Measurements from ENCODE around the gene CERKL.
"Not testable (repeated sequence)": the region's sequence is repeated elsewhere in the genome, so short reads cannot be mapped to it uniquely, and the experiment has no call there.

CERKL gene, protein sequence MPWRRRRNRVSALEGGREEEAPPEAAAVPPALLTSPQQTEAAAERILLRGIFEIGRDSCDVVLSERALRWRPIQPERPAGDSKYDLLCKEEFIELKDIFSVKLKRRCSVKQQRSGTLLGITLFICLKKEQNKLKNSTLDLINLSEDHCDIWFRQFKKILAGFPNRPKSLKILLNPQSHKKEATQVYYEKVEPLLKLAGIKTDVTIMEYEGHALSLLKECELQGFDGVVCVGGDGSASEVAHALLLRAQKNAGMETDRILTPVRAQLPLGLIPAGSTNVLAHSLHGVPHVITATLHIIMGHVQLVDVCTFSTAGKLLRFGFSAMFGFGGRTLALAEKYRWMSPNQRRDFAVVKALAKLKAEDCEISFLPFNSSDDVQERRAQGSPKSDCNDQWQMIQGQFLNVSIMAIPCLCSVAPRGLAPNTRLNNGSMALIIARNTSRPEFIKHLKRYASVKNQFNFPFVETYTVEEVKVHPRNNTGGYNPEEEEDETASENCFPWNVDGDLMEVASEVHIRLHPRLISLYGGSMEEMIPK

DNA sequence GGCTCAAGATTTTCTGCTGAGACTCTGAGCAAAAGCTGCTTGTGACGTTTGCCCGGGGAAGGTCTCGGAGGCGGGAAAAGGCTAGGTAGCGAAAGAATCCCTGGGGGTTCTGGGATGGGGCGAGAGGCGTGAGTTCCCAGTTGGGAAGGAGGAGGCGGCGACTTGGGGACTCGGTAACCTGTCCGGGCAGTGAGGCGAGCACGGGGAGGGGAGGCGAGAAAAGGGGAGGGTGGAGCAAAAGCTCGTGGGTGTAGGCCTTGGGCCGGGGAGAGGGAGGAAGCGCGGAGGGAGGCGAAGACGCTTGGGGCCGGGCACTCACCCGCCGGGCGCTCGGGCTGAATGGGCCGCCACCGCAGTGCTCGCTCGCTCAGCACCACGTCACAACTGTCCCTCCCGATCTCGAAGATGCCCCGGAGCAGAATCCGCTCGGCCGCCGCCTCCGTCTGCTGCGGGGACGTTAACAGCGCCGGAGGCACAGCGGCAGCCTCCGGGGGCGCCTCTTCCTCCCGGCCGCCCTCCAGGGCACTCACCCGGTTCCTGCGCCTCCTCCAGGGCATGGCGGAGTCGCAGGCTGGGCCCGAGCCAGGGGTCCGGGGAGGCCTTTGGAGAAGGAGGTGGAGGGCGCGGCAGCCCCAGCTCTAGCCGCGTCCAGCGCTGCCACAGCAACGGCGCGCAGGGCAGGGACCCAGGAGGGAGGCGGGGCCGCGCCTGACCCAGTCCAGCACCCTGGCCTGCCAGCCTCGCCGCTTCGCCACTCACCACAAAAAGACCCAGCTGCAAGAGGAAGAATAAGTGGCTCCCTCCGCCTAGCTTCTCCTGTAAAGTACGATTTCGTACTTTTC is at the start of gene CERKL:
CERKL (minus strand) TSS at position 656 of the 842 bp plus-strand sequence; CDS start at position 557, 99 bp downstream.
- DNase-seq, result peak; percentile 10

DNA sequence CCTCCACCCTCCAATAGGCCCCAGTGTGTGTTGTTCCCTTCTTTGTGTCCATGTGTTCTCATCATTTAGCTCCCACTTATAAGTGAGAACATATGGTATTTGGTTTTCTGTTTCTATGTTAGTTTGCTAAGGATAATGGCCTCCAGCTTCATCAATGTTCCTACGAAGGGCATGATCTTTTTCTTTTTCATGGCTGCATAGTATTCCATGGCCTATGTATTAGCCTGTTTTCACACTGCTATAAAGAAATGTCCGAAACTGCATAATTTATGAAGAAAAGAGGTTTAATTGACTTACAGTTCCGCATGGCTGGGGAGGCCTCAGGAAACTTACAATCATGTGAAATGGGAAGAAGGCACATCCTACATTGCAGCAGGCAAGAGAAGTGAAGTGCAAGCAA is 45.6 kb upstream of the CERKL start:
- not testable (repeated sequence) for DNase-seq

DNA sequence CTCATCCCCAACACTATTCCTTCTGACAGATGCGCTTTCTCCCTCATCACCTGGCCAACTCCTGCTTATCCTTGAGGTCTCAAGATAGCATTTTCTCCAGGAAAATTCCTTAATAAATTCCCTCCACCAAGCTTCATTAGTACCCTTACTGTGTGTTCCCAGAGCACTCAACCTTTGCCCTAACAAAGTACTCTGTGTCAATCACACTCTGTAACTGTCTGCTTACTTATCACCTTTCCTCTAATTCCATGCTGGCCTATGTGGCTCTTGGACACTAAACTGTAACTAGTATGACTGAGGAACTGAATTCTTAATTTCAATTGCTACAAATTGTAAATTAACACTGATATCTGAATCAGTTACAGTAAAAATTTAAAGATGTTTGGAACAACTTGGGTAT is 41.3 kb upstream of the CERKL start:
- DNase-seq, result no peak

DNA sequence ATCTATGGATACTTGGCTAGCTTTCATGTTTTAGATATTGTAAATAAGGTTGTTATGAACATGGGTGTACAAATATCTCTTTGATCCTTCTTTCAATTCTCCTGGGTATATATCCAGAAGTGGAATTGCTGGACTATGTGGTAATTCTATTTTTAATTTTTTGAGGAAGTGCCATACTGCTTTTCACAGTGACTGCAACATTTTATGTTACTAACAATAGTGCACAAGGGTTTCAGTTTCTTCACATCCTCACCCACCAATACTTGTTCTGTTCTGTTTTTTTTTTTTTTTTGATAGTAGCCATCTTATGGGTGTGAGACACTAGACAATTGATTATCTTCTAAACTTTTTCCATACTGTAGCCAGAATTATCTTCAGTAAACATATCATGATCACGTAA is 40.7 kb upstream of the CERKL start:
- DNase-seq, result no peak

DNA sequence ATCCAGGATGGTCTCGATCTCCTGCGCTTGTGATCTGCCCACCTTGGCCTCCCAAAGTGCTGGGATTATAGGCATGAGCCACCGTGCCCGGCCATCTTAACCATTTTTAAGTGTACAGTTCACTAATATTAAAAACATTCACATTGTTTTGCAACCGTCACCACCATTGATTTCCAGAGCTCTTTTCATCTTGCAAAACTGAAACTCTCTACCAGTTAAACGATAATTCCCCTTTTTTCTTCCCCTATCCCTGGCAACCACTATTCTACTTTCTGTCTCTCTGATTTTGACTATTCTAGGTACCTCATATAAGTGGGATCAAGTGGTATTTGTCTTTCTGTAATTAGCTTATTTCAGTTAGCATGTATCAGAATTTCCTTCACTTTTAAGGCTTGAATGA is 40.2 kb upstream of the CERKL start:
- no peak for DNase-seq

DNA sequence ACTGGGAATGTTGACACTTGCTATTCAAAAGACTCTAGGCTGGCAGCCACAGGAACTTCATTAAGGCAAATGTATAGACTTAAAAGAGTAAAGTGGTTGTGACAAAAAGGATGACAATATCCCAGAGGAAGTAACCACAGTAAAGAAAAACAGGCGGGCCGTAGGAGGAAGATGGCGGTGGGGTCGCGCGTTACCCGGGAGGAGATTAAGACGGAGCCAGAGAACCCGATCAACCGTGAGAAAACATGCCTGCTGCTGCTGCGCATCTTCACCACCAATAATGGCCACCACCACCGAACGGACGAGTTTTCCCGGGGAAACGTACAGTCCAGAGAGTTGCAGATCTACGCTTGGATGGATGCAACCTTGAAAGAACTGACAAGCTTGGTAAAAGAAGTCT is 37.4 kb upstream of the CERKL start:
- DNase-seq, result no peak

DNA sequence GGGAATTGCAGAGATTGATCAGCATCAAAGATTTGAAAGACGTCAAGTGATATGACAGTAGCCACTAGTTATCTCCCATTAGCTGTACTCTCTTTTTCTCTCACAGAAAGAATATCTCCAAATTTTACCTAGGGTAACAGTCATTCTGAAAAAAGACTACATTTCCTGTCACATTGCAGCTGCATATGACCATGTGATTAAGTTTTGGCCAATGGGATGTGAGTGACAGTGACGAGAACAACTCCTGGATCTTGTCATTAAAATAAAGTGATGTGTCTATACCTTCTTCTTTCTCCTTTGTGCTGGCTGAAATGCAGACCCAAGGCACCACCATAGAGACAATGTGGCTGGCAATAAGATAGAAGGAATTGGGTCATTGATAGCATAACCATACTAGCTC is 34.0 kb upstream of the CERKL start:
- no peak for DNase-seq

DNA sequence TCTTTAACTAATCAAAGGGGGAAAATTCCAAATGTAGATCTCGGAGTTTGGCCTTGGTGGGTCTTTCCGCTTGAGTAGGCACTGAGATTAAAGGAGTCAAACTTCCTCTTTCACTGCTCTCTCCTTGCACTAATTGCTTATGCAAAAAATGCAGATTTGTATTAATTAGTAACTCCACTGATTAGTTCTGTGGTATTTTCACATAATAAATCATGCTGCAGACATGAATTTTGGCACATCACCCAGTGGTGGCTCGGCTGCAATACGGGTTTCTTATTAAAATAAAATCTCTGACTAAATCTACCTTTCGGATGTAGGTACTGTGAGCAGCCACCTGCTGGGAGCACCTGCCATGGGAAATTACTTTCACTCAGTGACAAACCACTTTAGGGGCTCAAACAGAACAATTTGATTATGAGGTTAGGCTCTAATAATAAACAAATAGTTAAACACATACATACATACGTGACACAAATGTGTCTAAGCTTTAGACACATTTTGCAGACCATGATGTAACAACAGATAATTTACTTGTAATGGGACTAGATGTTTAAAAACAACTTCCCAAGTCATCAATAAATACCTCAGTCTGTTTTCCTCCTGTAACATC is 29.8 kb upstream of the CERKL start:
- no peak for DNase-seq

DNA sequence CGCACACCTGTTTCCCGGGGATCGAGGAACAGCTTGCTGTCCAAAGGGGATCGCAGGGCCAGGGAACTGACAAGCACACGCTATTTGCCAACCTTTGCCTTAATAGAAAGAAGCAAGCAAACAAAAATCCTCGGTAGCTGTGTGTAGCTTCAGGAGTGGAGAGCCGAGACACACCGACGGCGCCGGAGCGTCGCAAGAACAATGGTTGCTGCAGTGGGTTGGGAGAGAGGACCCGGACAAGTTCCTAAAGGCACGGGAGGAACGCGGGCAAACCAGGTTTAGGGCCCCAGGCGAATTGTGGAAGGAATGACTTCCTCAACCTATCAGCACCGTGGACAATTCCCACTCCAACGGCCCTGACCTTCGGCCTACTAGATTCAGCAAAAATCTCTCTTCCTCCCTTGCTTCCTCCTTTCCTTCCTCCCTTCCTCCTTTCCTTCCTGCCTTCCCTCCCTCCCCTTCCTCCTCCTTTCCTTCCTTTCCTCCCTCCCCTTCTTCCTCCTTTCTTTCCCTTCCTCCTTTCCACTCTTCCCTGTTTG is 28.3 kb upstream of the CERKL start:
- DNase-seq, result no peak

DNA sequence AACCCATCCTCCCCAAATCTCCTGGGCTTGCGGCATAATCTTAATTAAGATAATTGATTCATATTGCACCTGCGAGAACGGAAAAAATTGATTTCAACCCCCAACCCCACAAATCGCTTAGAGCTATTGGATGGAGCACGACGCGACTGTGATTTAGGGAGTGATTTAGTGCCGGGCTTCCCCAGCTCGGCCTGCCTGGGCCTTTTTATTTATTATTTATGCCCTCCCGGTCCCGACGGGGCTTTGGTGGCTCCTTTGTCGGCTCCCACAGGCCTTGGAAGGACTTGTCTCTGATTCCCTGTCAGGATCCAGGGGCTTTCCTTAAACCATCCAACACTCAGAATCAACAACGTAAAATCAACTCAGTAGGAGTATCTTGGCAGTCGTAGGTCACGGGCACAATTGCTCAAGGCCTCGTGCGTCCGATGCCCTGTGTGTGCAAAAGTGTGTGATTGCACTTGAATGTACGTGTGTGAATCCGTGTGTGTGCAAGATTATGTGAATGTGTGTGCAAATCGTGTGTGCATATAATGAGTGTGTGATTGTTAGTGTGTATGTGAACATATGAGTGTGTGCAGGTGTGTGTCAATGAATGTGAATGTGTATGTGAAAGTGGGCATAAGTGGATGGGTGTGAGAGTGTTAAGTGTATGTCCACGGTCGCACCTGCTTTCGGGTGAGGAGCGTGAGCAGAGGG is 27.7 kb upstream of the CERKL start:
- no peak for DNase-seq

DNA sequence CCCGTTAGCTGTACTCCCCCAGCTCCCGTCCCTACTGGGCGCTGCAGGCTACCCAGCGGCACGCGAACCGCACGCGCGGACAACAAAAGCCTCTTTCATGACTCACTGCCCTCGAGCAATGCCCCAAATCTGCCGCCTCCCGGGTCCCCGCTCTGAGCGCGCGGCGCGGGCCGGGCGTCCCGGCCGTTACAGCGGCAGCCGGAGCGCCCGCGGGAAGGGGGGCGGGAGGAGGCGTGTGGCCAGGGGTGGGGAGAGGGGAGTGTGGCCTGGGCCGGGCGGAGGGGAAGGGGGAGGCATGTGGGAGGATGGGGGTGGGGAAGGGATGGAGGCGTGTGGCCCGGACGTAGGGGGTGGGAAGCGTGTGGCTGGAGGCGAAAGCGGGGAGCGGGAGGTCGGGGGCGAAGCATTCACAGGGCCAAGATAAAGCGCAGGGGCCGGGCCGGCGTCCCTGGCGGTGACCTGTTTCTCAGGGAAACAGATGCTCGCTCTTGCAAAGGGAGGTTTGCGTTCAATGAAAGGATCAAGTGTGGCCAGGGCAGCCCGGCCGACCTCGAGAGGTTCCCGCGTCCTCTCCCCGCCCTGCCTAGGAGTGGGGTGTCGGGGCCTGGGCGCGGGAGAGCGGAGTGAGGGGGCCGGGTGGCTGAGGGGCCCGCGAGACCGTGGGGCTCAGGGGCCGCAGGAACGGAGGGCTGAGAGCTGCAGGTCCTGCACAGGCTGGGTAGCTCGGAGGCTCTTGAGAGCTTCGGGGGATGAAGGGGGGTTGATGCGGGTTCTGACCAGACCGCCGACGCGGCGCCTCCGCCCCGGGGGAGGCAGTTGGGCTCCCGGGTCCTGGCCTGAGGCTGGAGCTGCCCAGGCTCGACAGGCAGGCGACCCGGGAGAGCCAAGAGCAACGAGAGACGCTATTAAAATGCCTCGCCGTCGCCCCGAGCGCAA is 26.9 kb upstream of the CERKL start:
- DNase-seq, result no peak

DNA sequence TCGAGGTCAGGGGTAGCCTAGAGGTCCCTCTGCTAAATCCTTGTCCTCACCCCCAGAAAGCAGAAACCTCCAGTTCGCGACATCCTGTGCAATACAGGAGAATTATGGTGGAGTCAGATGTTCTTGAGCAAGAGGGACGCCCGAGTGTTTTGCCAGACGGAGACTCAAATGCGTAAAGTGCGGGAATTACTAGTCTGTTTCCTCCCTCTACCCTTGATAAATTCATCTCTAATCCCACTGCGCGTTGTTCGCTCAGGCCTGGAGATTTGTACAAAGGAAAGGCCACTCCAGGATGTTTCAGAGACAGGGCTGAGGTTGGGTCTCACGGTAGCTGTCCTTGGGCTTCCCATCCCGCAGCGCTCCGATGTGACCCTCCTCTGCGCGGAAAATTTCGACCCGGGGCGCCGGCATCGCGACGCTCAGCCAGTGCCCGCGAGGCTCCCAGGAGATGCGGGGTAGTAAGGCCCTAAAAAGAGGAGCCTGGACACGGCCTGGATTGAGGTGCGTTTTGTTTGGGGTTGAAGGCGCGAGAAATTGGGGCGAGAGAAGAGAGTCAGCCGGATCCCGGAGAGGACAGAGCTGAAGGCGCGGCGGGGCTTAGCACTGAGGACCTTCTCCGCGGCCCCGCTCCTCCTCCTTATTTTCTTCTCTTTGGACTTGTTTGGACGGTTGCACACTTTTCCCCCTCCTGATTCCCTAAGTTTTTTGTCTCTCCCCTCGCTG is 26.1 kb upstream of the CERKL start:
- no peak for DNase-seq

DNA sequence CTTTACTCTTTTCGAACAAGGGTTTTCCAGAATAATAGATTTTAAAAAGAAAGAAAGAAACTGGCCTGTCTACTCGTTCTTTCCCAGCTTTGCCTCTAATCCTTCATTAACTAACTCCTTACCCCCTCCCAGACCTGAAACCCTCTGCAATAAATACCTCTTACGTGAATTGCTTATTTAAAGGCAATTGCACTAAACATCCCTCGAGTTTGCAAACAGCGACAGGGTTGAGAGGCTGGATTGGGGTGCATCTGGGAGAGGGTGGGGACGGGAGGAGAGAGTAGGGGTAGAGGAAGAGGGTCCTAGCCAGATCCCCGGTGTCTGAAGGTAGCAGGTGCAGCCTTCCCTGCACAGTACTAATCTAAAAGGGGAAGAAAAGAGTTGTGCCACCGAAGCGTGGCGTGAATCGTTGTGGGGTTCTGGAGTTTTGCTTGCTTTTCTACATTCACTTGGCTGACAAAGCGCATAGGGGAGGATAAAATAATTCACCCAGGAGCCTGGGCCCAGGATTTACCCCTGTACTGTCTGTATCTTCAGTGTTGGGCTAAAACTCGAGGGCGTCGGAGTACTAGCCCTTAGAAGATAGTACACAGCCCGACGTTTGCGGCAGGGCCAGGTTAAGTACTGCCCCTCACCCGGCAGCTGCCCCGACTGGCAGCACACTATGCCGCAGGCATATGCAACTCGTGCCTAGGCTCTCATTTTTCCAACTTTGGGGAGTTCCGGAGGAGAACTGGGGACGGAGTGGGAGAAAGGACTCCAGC is 25.3 kb upstream of the CERKL start:
- no peak for DNase-seq

DNA sequence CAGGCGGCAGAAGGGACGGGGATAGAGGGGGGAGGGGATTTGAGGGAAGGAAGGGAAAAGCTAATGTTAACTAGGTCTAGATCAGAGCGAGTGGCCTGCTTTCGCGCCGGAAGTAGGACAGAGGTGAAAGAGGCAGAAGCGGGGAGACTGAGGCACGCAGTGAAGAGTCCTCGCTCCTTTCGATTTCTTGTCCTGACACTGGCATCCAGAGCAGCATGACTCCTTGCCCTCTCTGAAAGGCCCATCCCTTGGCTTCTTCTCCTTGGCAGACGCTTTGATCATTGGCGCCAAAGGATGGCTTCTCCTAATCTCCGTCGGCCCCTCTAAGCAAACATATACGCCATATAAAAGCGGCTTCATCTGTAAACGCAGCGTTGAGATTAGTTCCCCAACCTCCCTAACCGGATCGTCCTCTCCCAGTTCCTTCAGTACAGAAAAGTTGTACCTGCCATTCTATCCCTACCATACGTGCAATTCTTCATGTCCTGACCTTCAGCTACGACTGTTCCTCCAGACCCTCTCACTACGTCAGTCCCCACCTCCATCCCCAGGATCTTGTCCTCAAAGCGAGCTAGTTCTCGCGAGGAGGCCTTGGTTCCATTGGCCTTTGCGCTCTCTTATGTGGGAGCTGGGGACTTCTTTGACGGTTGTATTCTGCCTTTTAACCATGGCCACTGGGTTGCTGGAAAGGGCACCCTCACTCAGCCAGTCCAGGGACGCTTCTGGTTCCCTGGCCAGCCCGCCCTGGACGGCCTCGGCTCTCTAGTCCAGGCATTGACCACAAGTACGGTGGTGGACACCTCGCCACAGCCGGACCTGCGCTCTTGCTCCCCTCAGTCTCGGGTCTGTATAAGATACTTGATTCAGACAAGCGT is 24.3 kb upstream of the CERKL start:
- no peak for DNase-seq

DNA sequence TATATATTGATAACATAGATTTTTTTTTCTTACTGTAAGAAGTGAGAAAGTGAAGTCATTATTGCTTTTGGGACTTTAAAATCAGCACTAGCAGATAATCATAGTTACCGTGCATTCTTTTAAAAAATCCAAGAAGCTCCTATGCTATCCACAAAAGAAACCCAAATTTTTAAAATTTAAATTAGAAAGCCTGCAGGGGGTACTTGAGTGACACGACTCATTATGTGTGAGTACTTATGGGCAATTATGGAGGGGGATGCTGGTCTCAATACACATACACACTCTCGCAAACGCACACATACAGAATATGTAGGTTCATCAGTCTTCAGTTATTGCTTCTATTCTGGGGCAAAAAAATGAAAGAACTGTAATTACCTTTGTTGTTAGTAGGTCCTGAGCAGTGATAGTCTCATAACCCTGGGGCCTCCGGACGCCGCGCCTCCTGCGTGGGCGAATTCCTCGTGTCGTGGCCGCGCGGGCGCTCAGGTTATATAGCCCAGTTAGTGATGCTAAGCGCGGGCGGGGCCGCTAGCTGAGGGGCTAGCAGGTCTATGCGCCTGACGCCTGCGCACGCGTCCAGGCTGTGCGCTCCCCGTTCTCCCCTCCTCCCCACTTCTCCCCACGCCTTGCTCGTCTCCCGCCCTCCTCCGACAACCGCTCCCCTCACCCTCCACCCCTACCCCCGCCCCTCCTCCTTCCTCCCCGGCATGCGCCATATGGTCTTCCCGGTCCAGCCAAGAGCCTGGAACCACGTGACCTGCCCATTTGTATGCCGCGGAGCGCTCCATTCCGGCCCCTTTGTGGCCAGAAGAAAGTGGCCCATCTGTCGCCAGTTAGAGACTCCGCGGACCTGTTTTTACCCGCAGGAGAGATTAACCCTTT is 23.4 kb upstream of the CERKL start, which contains the start of gene NEUROD1:
NEUROD1 (minus strand) TSS at position 463 of the 882 bp plus-strand sequence. CDS start 1,657 bp downstream, outside the sequence.
- no peak for DNase-seq

DNA sequence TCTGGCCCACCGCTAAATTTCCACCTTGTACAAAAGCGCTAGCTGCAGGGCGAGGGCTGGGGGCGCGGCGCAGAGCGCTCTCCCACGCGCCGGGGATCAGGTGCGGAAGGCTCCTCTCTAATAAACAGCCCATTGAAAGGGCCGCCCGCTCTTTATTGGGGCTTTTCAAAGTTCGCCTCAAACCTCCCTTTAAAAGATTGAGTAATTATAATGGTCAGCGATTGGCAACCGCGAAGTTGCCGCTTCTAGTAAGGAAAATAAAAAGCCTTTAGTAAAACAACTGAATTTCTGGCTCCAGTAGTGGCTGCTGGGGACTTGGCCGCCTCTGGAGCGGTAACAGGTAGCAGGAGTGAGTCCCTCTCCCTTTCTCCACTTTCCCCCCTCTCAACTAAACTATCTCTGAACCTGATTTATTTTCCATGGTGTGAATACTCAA is 22.7 kb upstream of the CERKL start:
- no peak for DNase-seq

DNA sequence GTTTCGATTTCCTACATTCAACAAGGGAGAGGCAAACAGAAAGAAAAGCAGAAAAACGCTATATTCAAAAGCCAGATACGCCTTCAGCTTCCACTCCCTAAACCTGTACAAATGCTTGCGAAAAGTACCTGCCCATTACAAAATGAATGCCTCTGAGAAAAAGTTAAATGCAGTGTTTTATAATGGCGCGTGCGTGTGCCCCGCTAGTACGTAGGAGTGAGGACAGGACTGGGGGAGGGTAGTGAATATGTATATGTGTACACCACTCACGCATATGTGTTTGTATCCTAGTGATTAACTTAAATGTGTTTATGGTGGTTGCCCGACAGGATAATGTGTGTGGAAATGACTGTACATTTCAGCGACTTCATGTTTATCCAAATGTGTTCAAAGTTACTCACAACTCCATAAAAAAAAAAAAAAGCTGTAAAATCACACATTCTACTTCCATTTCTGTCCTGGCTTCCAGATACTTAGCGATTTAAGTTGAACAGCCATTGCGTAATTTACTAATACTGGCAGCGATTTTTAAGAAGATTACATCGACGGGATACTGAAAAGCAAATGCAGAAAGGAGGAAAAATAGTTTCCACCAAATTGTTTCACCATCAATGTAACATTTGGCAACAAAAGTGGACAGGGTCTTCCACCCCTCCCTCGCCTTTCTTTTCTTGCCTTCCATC is 22.1 kb upstream of the CERKL start:
- no peak for DNase-seq

All from stimulated activated CD4-positive, alpha-beta T cell treated with anti-CD3 and anti-CD28 coated beads, Interleukin-4, amount 100 ng/mL, for 1 hour (primary cell).